HUES64 (cell line): ENCODE results near the gene FASTKD3.

ENCODE experiments used
- H3K27ac ChIP-seq: 2 replicates; pipeline ENCODE4 v1.7.0; 2013; ENCODE audit warnings: low read depth, low read length, inconsistent platforms
- H3K27me3 ChIP-seq: 2 replicates; pipeline ENCODE4 v1.6.1; 2013; ENCODE audit warnings: mild to moderate bottlenecking, low read length; ENCODE audit not compliant: insufficient read depth
- H3K36me3 ChIP-seq: 2 replicates; pipeline ENCODE4 v1.6.1; 2013; ENCODE audit warnings: mild to moderate bottlenecking, low read length; ENCODE audit not compliant: insufficient read depth
- H3K4me1 ChIP-seq: 2 replicates; pipeline ENCODE4 v1.6.1; 2013; ENCODE audit warnings: mild to moderate bottlenecking, low read length, moderate library complexity; ENCODE audit not compliant: insufficient read depth
- H3K4me3 ChIP-seq: 2 replicates; pipeline ENCODE4 v1.5.1; 2013; ENCODE audit warnings: mild to moderate bottlenecking, low read length, moderate library complexity
- H3K9ac ChIP-seq: 2 replicates; pipeline ENCODE4 v1.6.1; 2013; ENCODE audit warnings: mild to moderate bottlenecking, low read depth, low read length
- H3K9me3 ChIP-seq: 2 replicates; pipeline ENCODE4 v1.6.1; 2013; ENCODE audit warnings: low read depth, low read length; ENCODE audit not compliant: insufficient read depth
- whole genome bisulfite sequencing: fragments of 150-250, 120-280 bp; methylation state at CpG from one replicate; pipeline ENCODE4 v1.1.7; 2013; ENCODE audit warnings: missing lambda C conversion rate; 5-methylcytosine and 5-hydroxymethylcytosine counted together

Gene FASTKD3

DNA sequence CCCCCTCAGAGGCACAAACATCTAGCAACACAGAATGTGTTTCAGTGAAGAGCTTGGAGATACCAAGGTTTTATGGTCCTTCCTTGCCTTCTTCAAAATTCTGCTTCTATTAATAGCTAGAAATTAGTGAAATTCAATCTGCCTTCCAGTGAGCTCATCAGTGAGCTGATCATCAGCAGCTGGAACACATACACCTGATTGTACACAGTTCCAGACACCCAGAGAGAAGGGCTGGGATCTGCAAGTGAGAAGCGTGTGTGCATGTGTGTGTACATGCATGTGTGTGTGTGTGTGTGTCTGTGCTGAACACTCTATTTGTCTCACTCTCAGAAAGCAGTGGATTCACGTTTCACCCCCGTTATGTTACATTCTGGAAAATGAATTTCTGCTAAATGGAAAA is 46.4 kb downstream of the FASTKD3 start:
- Histone ChIP-seq H3K9ac (no peak overlapping the region), H3K4me1 (no peaks in the 10 kb centered on the region), H3K9me3 (no peaks in the 10 kb centered on the region), H3K27me3 (no peaks in the 10 kb centered on the region), H3K36me3 (peaks cover 58% of the 10 kb centered on the region), H3K27ac (no peak overlapping the region), H3K4me3 (no peak overlapping the region)
- 80% methylated on average over 3 of the region's 3 CpGs for WGBS

DNA sequence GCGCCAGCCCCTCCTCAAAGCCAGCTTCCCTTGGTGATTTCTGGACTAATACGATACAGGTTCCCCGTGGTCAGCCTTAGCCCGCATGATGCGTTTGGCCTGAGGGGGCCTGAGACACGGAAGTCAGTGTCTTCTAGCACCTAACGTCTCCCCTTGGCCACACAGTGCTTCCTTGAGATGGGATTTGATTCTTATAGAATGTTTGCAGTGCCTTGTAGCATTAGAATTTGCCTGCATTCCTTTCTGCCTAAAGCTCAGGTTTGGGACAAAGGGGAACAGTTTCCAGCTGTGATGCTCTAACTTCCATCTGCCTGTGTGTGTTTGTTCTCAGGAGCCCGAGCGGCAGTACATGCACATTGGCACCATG is 52.3 kb downstream of the FASTKD3 start:
- Histone ChIP-seq H3K27ac (peak overlapping the region; percentile 80), H3K4me3 (no peak overlapping the region; the same call in 1 of the 2 replicates), H3K4me1 (peaks cover 24% of the 10 kb centered on the region), H3K9me3 (no peaks in the 10 kb centered on the region), H3K36me3 (peaks cover 33% of the 10 kb centered on the region; the same call in 1 of the 2 replicates), H3K27me3 (no peaks in the 10 kb centered on the region), H3K9ac (peak overlapping the region; percentile 42)
- 66% methylated on average over 9 of the region's 9 CpGs for WGBS

DNA sequence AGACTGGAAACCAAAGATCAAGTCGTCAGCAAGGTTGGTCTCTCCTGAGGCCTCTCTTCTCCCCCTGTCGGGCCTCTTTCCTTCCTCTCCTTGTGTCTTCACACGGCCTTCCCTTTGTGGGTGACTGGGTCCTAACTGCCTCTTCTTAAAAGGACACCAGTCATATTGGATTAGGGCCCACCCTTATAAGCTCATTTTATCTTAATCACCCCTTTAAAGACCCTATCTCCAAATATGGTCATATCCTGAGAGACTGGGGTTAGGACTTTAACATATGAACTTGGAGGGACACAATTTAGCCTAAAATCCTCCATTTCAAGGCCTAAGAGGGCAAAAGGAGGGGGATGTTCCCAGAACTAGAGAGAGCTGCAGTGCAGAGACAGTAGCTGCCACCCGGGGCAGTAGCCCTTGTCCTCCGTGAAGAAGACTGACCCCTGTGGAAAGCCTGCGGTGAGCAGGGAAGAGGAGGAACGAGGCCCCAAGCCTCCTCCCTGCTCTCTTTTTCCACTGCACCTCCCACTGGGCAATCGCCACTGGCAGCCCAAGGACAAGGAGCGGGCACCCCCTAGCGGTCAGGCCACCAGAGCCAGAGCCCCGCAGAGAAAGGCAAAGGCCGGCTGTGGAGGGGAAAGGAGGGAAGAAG is 52.8 kb downstream of the FASTKD3 start:
- Histone ChIP-seq H3K9ac (peak overlapping the region; percentile 42), H3K9me3 (no peaks in the 10 kb centered on the region)

DNA sequence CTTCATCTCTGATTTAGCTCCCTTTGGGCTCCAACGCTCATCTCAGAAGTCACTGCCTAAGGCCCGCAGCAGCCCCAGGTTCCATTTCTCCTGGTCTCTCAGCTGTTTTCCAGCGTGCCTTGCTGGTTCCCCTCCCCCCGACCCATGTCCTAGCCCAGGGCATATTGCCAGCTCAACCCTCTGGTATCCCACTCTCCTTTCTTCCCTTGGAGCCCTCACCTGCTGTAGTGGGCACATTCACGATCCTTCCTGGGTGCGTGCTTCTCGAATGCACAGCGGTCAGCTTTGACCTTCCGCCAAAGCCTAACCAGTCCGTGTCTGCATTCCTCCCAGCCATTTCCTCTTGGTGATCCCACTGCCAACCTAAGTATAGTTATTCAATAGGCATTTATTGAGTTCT is 54.0 kb downstream of the FASTKD3 start:
- Histone ChIP-seq H3K4me3 (no peak overlapping the region), H3K36me3 (peaks cover 19% of the 10 kb centered on the region; the same call in 1 of the 2 replicates), H3K27me3 (no peaks in the 10 kb centered on the region), H3K27ac (no peak overlapping the region), H3K4me1 (peaks cover 24% of the 10 kb centered on the region), H3K9me3 (no peaks in the 10 kb centered on the region), H3K9ac (no peak overlapping the region)
- WGBS, result 92% methylated on average over 10 of the region's 10 CpGs

More for the DNA sequence above, 52.8 kb downstream of the FASTKD3 start:
- peak overlapping the region; percentile 24 for H3K4me3 ChIP-seq
- H3K4me1 ChIP-seq, result peaks cover 24% of the 10 kb centered on the region
- peaks cover 28% of the 10 kb centered on the region; the same call in 1 of the 2 replicates for H3K36me3 ChIP-seq
- H3K27me3 ChIP-seq, result no peaks in the 10 kb centered on the region
- peak overlapping the region; percentile 80 for H3K27ac ChIP-seq
- 18% methylated on average over 12 of the region's 12 CpGs for WGBS

DNA sequence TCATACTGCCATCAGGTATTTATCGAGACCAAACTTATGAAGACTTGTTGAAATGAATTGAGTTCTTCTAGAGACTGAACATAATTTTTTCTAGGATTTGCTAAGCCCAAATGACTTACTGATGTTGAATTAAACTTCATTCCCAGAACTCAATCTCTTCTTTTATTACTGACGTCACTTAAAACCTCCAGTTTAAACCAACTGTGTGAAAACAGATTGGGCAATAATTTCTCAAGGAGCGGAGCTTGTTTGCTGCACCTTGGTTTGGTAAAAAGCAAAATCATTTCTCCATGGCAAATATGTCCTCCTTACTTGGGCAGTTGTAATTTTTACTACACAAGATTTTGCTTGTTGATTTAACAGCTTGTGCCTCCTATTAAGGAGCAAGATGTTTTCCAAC is 55.3 kb downstream of the FASTKD3 start:
- WGBS, result 96% methylated on average over 3 of the region's 3 CpGs
- no peaks in the 10 kb centered on the region for H3K27me3 ChIP-seq
- peaks cover 7% of the 10 kb centered on the region; the same call in 1 of the 2 replicates for H3K36me3 ChIP-seq
- peaks cover 24% of the 10 kb centered on the region for H3K4me1 ChIP-seq
- no peak overlapping the region for H3K4me3 ChIP-seq
- no peaks in the 10 kb centered on the region for H3K9me3 ChIP-seq
- no peak overlapping the region for H3K27ac ChIP-seq
- H3K9ac ChIP-seq, result no peak overlapping the region

DNA sequence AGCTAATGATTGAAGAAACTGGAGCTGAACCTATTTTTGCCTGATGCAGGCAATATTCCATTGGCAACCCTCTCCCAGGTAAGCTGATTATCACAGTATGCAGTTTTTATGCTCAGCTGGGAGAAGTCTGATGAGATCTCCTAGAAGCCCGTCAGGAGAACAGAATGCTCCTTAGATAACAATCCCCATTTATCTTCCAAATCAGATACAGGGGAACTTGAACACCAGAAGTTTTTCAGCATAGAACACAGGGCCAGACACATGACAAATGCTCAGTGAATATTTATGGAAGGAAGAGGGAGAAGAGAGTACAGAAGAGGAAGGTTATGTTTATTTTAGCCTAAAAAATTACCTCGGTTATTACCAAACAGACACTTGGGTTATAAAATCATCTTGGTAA is 55.8 kb downstream of the FASTKD3 start:
- Histone ChIP-seq H3K27me3 (no peaks in the 10 kb centered on the region), H3K9ac (no peak overlapping the region), H3K27ac (no peak overlapping the region), H3K9me3 (no peaks in the 10 kb centered on the region), H3K4me1 (peaks cover 24% of the 10 kb centered on the region), H3K36me3 (peaks cover 6% of the 10 kb centered on the region; the same call in 1 of the 2 replicates), H3K4me3 (no peak overlapping the region)
- WGBS, result 93% methylated on average over 2 of the region's 2 CpGs

DNA sequence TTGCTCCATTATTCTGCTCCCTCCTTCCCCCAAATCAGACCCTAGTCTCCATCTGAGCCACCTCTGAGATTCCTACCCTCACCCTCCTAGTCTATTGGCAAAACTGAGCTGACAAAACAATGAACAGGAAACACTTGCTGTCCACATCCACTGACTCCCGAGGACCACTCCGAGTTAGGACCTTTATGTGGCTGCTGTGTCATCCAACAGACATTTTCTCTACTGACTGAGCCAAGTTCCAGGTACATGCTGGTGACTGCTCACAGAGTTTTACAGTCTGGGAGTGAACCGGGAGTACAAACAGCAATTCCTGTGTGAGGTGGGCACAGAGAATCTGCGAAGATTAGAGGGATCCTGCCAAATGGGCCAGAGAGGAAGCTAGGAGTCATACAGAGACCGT is 57.1 kb downstream of the FASTKD3 start:
- Histone ChIP-seq H3K27ac (no peak overlapping the region), H3K36me3 (peaks cover 8% of the 10 kb centered on the region; the same call in 1 of the 2 replicates), H3K27me3 (no peaks in the 10 kb centered on the region), H3K4me1 (peaks cover 20% of the 10 kb centered on the region), H3K9me3 (no peaks in the 10 kb centered on the region), H3K9ac (no peak overlapping the region), H3K4me3 (no peak overlapping the region)
- WGBS, result 93% methylated on average over 5 of the region's 5 CpGs
